ENCODE data around the gene CAPNS1.
"Not testable (repeated sequence)": the region's sequence is repeated elsewhere in the genome, so short reads cannot be mapped to it uniquely, and the experiment has no call there.

DNA sequence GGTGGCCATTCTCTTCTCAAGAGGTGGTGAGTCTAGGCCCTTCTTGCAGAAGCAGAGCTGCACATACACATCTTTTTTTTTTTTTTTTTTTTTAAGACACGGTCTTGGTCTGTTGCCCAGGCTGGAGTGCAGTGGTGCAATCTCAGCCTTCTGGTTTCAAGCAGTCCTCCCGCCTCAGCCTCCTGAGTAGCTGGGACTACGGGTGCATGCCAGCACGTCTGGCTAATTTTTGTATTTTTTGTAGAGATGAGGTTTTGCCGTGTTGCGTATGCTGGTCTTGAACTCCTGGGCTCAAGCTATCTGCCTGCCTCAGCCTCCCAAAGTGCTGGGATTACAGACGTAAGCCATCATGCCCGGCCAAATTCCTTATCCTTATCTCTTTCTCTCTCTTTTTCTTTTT is 34.0 kb downstream of the CAPNS1 start:
- TF ChIP-seq, protein P1, sequence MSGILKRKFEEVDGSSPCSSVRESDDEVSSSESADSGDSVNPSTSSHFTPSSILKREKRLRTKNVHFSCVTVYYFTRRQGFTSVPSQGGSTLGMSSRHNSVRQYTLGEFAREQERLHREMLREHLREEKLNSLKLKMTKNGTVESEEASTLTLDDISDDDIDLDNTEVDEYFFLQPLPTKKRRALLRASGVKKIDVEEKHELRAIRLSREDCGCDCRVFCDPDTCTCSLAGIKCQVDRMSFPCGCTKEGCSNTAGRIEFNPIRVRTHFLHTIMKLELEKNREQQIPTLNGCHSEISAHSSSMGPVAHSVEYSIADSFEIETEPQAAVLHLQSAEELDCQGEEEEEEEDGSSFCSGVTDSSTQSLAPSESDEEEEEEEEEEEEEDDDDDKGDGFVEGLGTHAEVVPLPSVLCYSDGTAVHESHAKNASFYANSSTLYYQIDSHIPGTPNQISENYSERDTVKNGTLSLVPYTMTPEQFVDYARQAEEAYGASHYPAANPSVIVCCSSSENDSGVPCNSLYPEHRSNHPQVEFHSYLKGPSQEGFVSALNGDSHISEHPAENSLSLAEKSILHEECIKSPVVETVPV (CRISPR knock-in tag; IDR thresholded peaks at IDR 0.05), result not testable (repeated sequence)
- TF ChIP-seq TOX, PATZ1 (CRISPR knock-in tag; IDR thresholded peaks at IDR 0.05; ENCODE audit: borderline replicate concordance): not testable (repeated sequence)
- TF ChIP-seq, protein P2, sequence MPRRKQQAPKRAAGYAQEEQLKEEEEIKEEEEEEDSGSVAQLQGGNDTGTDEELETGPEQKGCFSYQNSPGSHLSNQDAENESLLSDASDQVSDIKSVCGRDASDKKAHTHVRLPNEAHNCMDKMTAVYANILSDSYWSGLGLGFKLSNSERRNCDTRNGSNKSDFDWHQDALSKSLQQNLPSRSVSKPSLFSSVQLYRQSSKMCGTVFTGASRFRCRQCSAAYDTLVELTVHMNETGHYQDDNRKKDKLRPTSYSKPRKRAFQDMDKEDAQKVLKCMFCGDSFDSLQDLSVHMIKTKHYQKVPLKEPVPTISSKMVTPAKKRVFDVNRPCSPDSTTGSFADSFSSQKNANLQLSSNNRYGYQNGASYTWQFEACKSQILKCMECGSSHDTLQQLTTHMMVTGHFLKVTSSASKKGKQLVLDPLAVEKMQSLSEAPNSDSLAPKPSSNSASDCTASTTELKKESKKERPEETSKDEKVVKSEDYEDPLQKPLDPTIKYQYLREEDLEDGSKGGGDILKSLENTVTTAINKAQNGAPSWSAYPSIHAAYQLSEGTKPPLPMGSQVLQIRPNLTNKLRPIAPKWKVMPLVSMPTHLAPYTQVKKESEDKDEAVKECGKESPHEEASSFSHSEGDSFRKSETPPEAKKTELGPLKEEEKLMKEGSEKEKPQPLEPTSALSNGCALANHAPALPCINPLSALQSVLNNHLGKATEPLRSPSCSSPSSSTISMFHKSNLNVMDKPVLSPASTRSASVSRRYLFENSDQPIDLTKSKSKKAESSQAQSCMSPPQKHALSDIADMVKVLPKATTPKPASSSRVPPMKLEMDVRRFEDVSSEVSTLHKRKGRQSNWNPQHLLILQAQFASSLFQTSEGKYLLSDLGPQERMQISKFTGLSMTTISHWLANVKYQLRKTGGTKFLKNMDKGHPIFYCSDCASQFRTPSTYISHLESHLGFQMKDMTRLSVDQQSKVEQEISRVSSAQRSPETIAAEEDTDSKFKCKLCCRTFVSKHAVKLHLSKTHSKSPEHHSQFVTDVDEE (CRISPR knock-in tag; IDR thresholded peaks at IDR 0.05), result not testable (repeated sequence)
- TF ChIP-seq, protein P3, sequence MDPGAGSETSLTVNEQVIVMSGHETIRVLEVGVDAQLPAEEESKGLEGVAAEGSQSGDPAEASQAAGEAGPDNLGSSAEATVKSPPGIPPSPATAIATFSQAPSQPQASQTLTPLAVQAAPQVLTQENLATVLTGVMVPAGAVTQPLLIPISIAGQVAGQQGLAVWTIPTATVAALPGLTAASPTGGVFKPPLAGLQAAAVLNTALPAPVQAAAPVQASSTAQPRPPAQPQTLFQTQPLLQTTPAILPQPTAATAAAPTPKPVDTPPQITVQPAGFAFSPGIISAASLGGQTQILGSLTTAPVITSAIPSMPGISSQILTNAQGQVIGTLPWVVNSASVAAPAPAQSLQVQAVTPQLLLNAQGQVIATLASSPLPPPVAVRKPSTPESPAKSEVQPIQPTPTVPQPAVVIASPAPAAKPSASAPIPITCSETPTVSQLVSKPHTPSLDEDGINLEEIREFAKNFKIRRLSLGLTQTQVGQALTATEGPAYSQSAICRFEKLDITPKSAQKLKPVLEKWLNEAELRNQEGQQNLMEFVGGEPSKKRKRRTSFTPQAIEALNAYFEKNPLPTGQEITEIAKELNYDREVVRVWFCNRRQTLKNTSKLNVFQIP (CRISPR knock-in tag; IDR thresholded peaks at IDR 0.05; ENCODE audit: borderline replicate concordance, low read depth), result not testable (repeated sequence)

All from SK-N-SH treated with all-trans-retinoic acid at 6 μM for 48 hours (cell line).